ENCODE data around the gene VEGFC.

The VEGFC gene

GRCh38 chr4:176805155-176805554, 12.4 kb upstream of the VEGFC start:
- H3K4me3 ChIP-seq (replicated peaks; ENCODE audit: insufficient read depth, low read length) = no peak overlapping the region
- no peak for DNase-seq (ENCODE audit: low read depth in 1 of 2, low spot score in 1 of 2)
- no peaks in the 10 kb centered on the region for H3K27me3 ChIP-seq (ENCODE audit: insufficient read depth, poor library complexity, severe bottlenecking)
- TF ChIP-seq SPI1 (IDR thresholded peaks at IDR 0.05; ENCODE audit: borderline replicate concordance, low read depth) = no peak
- TF ChIP-seq POLR2AphosphoS5 (IDR thresholded peaks at IDR 0.05; ENCODE audit: low read depth) = no peak
- no peak for TF ChIP-seq REST (IDR thresholded peaks at IDR 0.05; ENCODE audit: insufficient replicate concordance, low read depth)
- TF ChIP-seq GABPA (IDR thresholded peaks at IDR 0.05; ENCODE audit: low read depth) = no peak
- TF ChIP-seq, protein P1, sequence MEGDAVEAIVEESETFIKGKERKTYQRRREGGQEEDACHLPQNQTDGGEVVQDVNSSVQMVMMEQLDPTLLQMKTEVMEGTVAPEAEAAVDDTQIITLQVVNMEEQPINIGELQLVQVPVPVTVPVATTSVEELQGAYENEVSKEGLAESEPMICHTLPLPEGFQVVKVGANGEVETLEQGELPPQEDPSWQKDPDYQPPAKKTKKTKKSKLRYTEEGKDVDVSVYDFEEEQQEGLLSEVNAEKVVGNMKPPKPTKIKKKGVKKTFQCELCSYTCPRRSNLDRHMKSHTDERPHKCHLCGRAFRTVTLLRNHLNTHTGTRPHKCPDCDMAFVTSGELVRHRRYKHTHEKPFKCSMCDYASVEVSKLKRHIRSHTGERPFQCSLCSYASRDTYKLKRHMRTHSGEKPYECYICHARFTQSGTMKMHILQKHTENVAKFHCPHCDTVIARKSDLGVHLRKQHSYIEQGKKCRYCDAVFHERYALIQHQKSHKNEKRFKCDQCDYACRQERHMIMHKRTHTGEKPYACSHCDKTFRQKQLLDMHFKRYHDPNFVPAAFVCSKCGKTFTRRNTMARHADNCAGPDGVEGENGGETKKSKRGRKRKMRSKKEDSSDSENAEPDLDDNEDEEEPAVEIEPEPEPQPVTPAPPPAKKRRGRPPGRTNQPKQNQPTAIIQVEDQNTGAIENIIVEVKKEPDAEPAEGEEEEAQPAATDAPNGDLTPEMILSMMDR (IDR thresholded peaks at IDR 0.05; ENCODE audit: insufficient read depth, low read length) = no peak
- no peak overlapping the region for H3K27ac ChIP-seq (replicated peaks)

GRCh38 chr4:176800891-176801534, 8.3 kb upstream of the VEGFC start:
- no peak overlapping the region for H3K4me3 ChIP-seq (replicated peaks; ENCODE audit: insufficient read depth, low read length)
- TF ChIP-seq POLR2AphosphoS5 (IDR thresholded peaks at IDR 0.05; ENCODE audit: low read depth) = no peak
- TF ChIP-seq GABPA (IDR thresholded peaks at IDR 0.05; ENCODE audit: low read depth) = no peak
- TF ChIP-seq, protein P1 (IDR thresholded peaks at IDR 0.05; ENCODE audit: insufficient read depth, low read length) = no peak
- TF ChIP-seq REST (IDR thresholded peaks at IDR 0.05; ENCODE audit: insufficient replicate concordance, low read depth) = no peak
- TF ChIP-seq SPI1 (IDR thresholded peaks at IDR 0.05; ENCODE audit: borderline replicate concordance, low read depth) = no peak
- H3K27ac ChIP-seq (replicated peaks) = no peak overlapping the region
- no peaks in the 10 kb centered on the region for H3K27me3 ChIP-seq (ENCODE audit: insufficient read depth, poor library complexity, severe bottlenecking)
- no peak for DNase-seq (ENCODE audit: low read depth in 1 of 2, low spot score in 1 of 2)

- Histone ChIP-seq H3K4me3 (replicated peaks; ENCODE audit: insufficient read depth, low read length) (no peak overlapping the region), H3K27ac (replicated peaks) (no peak overlapping the region), H3K27me3 (ENCODE audit: insufficient read depth, poor library complexity, severe bottlenecking) (no peaks in the 10 kb centered on the region)
- DNase-seq (ENCODE audit: low read depth in 1 of 2, low spot score in 1 of 2) = no peak
- no peak for TF ChIP-seq GABPA (IDR thresholded peaks at IDR 0.05; ENCODE audit: low read depth)
- TF ChIP-seq SPI1 (IDR thresholded peaks at IDR 0.05; ENCODE audit: borderline replicate concordance, low read depth) = no peak
- no peak for TF ChIP-seq POLR2AphosphoS5 (IDR thresholded peaks at IDR 0.05; ENCODE audit: low read depth)
- TF ChIP-seq, protein P1 (IDR thresholded peaks at IDR 0.05; ENCODE audit: insufficient read depth, low read length) = no peak
- TF ChIP-seq REST (IDR thresholded peaks at IDR 0.05; ENCODE audit: insufficient replicate concordance, low read depth) = no peak
These were observed 6.9 kb upstream of the VEGFC start for GRCh38 chr4:176799653-176800052.
